T-helper 1 cell treated with Interleukin-12 subunit alpha and Interleukin-12 subunit beta and Interleukin-4 antibody, amounts not matched to agents 30 μg/mL and 1 μg/mL, for 36 hours (primary cell): ENCODE results near the gene BRME1.

ENCODE experiments used
- H3K27ac Mint-ChIP-seq: one replicate; pipeline ENCODE4 v1.8.0; 2021; ENCODE audit warnings: mild to moderate bottlenecking, mixed read lengths
- H3K27me3 Mint-ChIP-seq: one replicate; pipeline ENCODE4 v1.8.0; 2021; ENCODE audit warnings: low read depth, mixed read lengths
- H3K36me3 Mint-ChIP-seq: one replicate; pipeline ENCODE4 v1.8.0; 2021; ENCODE audit warnings: low read depth, mixed read lengths
- H3K4me1 Mint-ChIP-seq: one replicate; pipeline ENCODE4 v1.8.0; 2021; ENCODE audit warnings: low read depth, mixed read lengths
- H3K4me3 Mint-ChIP-seq: one replicate; pipeline ENCODE4 v1.8.0; 2021; ENCODE audit warnings: mild to moderate bottlenecking, moderate library complexity, mixed read lengths
- H3K9me3 Mint-ChIP-seq: one replicate; pipeline ENCODE4 v1.8.0; 2021; ENCODE audit warnings: mixed read lengths

Gene BRME1

GRCh38 chr19:13833330-13834243 is 72.3 kb downstream of the BRME1 start:
- H3K27me3 Mint-ChIP-seq = no peaks in the 10 kb centered on the region
- H3K4me3 Mint-ChIP-seq = peak overlapping the region; percentile 83
- H3K9me3 Mint-ChIP-seq = no peaks in the 10 kb centered on the region
- peaks cover 15% of the 10 kb centered on the region for H3K36me3 Mint-ChIP-seq
- H3K27ac Mint-ChIP-seq = peak overlapping the region; percentile 83
- H3K4me1 Mint-ChIP-seq = peaks cover 33% of the 10 kb centered on the region
